Measurements from ENCODE around the gene DNASE1L1. TPM values are rescaled to one million over a fixed set of nuclear protein-coding genes. Genes with fewer than 3 reads are reported as not detected.
A peak's percentile ranks its signal among the peaks of the same experiment; 100 is the strongest.

The DNASE1L1 gene
- total RNA-seq, 1 experiment from 2014 or later, result 29.8 TPM

DNA sequence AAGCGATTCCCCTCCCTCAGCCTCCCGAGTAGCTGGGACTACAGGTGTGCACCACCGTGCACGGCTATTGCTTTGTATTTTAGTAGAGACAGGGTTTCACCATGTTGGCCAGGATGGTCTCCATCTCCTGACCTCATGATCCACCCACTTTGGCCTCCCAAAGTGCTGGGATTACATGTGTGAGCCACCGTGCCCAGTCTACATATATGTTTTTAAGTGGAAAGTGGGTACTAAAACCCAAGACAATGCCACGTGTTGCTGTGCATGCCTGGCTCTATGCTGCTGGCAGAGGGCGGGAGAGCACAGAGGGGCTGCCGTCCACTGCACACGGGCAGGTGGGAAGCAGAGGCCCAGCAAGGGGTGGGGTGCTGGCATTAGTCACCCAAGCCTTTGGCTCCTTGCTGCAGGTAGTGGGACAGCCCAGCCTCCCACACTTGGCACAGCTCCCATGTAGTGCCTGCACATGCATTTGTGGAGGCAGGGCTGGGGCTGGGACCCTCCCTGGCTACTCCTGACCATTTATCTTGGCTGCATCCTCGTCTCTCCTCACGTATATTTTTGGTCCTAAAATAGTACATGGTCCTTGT is 26.5 kb downstream of the DNASE1L1 start:
- TF ChIP-seq EZH2phosphoT487 (IDR thresholded peaks at IDR 0.05; ENCODE audit: borderline replicate concordance, low read length), result no peak
- TF ChIP-seq EZH2 (IDR thresholded peaks at IDR 0.05; ENCODE audit: low read length, unreplicated experiment), result no peak
- TF ChIP-seq, protein P1, sequence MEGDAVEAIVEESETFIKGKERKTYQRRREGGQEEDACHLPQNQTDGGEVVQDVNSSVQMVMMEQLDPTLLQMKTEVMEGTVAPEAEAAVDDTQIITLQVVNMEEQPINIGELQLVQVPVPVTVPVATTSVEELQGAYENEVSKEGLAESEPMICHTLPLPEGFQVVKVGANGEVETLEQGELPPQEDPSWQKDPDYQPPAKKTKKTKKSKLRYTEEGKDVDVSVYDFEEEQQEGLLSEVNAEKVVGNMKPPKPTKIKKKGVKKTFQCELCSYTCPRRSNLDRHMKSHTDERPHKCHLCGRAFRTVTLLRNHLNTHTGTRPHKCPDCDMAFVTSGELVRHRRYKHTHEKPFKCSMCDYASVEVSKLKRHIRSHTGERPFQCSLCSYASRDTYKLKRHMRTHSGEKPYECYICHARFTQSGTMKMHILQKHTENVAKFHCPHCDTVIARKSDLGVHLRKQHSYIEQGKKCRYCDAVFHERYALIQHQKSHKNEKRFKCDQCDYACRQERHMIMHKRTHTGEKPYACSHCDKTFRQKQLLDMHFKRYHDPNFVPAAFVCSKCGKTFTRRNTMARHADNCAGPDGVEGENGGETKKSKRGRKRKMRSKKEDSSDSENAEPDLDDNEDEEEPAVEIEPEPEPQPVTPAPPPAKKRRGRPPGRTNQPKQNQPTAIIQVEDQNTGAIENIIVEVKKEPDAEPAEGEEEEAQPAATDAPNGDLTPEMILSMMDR (conservative IDR thresholded peaks at IDR 0.05; ENCODE audit: low read depth, low read length), result no peak
- Histone ChIP-seq H3K27me3 (ENCODE audit: low read length) (no peaks in the 10 kb centered on the region), H4K20me1 (ENCODE audit: low read length) (peaks cover 5% of the 10 kb centered on the region; the same call in 1 of the 2 replicates), H2AFZ (ENCODE audit: low read length) (no peak overlapping the region), H3K9ac (ENCODE audit: low read length) (no peak overlapping the region), H3K9me2 (replicated peaks; ENCODE audit: low read length) (no peaks in the 10 kb centered on the region), H3K9me3 (ENCODE audit: low read length) (no peaks in the 10 kb centered on the region), H3K4me1 (ENCODE audit: insufficient read depth, low read length) (peaks cover 14% of the 10 kb centered on the region), H3K79me2 (ENCODE audit: low read length) (peaks cover 19% of the 10 kb centered on the region), H3K36me3 (ENCODE audit: low read depth, low read length) (no peaks in the 10 kb centered on the region; the same call in 1 of the 2 replicates), H3K27ac (ENCODE audit: low read length) (no peak overlapping the region), H3K4me3 (ENCODE audit: low read length) (no peak overlapping the region), H3K4me2 (ENCODE audit: low read length) (no peak overlapping the region), H3F3A (ENCODE audit: low read length, unreplicated experiment) (no peaks in the 10 kb centered on the region)
- ChIA-PET CTCF (interaction anchor here (1.2 kb wide), 1 partner anchor 9 kb away, joined by 7 read pairs; no protein-coding TSS in a partner anchor), POLR2A (ENCODE audit: unreplicated experiment) (no interaction called here)
- DNase-seq (peak; percentile 39), ATAC-seq (no peak)
- intact Hi-C loops (cut with micrococcal nuclease), result no loop called here
- no TSS peak for BruUV-seq (replicated peaks)

DNA sequence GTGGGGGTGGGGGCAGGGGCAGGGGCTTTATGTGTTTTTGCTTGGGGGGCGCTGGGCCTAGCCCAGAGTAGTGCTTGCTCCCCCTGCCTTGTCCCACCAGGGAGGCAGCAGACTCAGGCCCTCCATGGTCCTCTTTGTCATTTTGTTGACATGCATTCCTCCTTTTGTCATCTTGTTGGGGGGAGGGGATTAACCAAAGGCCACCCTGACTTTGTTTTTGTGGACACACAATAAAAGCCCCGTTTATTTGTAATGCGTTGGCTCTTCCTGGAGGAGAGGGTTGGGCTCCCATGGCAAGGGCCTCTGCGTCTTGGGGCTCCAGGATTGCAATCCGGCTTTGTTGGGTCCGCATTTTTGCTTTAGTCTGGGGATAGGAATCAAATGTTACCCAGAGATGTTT is 27.8 kb downstream of the DNASE1L1 start:
- H3K27ac ChIP-seq (ENCODE audit: low read length), result no peak overlapping the region
- CTCF ChIA-PET, result interaction anchor here (0.6 kb wide), 1 partner anchor 12 kb away, joined by 4 read pairs; no protein-coding TSS in a partner anchor

More for the DNA sequence above, 27.8 kb downstream of the DNASE1L1 start:
- Histone ChIP-seq H3F3A (ENCODE audit: low read length, unreplicated experiment) (no peaks in the 10 kb centered on the region), H3K27me3 (ENCODE audit: low read length) (no peaks in the 10 kb centered on the region), H3K36me3 (ENCODE audit: low read depth, low read length) (no peaks in the 10 kb centered on the region; the same call in 1 of the 2 replicates), H3K4me2 (ENCODE audit: low read length) (no peak overlapping the region), H3K4me1 (ENCODE audit: insufficient read depth, low read length) (peaks cover 14% of the 10 kb centered on the region), H2AFZ (ENCODE audit: low read length) (no peak overlapping the region), H3K9me2 (replicated peaks; ENCODE audit: low read length) (no peaks in the 10 kb centered on the region), H4K20me1 (ENCODE audit: low read length) (peaks cover 5% of the 10 kb centered on the region; the same call in 1 of the 2 replicates), H3K4me3 (ENCODE audit: low read length) (no peak overlapping the region), H3K79me2 (ENCODE audit: low read length) (peaks cover 29% of the 10 kb centered on the region), H3K9ac (ENCODE audit: low read length) (no peak overlapping the region), H3K9me3 (ENCODE audit: low read length) (no peaks in the 10 kb centered on the region)
- no peak for ATAC-seq
- DNase-seq, result no peak
- intact Hi-C loops (cut with micrococcal nuclease), result no loop called here
- TF ChIP-seq EZH2 (IDR thresholded peaks at IDR 0.05; ENCODE audit: low read length, unreplicated experiment), result no peak
- no peak for TF ChIP-seq EZH2phosphoT487 (IDR thresholded peaks at IDR 0.05; ENCODE audit: borderline replicate concordance, low read length)
- TF ChIP-seq, protein P1 (conservative IDR thresholded peaks at IDR 0.05; ENCODE audit: low read depth, low read length), result no peak
- BruUV-seq (replicated peaks), result no TSS peak
- POLR2A ChIA-PET (ENCODE audit: unreplicated experiment), result no interaction called here
